Measurements from ENCODE around the gene TTLL10. TPM values are rescaled to one million over a fixed set of nuclear protein-coding genes. Genes with fewer than 3 reads are reported as not detected.

TTLL10 gene, protein sequence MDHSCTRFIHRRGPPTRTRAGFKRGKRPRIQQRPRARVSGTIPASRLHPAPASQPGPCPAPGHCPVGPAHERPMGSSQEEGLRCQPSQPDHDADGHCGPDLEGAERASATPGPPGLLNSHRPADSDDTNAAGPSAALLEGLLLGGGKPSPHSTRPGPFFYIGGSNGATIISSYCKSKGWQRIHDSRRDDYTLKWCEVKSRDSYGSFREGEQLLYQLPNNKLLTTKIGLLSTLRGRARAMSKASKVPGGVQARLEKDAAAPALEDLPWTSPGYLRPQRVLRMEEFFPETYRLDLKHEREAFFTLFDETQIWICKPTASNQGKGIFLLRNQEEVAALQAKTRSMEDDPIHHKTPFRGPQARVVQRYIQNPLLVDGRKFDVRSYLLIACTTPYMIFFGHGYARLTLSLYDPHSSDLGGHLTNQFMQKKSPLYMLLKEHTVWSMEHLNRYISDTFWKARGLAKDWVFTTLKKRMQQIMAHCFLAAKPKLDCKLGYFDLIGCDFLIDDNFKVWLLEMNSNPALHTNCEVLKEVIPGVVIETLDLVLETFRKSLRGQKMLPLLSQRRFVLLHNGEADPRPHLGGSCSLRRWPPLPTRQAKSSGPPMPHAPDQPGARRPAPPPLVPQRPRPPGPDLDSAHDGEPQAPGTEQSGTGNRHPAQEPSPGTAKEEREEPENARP
- not detected for total RNA-seq
- polyA plus RNA-seq: under 1 TPM; 0.27 to 0.45 TPM

DNA sequence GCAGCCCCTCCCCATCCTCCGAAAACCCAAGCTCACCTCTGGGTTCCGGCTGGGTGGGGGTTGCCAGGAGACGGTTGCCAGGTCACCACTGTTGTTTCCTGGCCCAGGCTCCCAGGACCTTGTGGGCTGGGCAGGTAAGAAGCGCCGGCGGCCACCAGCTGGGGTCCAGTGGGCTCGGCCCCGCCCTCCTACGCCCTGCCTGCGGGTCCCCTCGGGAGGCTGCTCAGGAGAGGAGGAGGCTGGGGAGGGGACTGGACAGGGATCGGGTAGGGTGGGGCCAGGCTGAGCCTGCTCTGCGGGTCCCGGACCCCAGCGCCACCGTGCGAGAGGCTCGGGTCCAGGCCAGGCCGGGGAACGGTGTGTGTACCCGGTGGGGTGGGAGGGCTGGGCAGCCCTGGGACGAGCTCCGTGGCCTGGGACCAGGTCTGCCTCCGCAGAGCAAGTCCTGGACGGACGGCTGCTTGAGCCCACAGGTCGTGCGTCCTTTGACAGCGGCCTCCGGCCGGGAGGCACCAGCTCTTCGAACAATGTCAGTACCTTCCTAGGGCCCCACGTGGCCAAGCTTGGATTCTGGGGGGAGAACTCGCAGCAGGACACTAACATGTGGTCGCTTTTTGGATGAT lies at the start of gene TTLL10:
TTLL10 (plus strand) TSS at position 88 of the 623 bp plus-strand sequence. CDS start 5,336 bp downstream, outside the sequence.
- peak within 1 kb of the TSS; percentile 43 for H3K27ac ChIP-seq (ENCODE audit: low read depth, low read length)
- intact Hi-C loops (cut with micrococcal nuclease): no loop called here
- peaks cover 7 to 37% (median 13%) of the 10 kb centered on the region in 4 donors for H3K4me1 Mint-ChIP-seq
- H3K4me3 Mint-ChIP-seq: peak within 1 kb of the TSS; percentile 4 to 48 (median 38)
- H3K36me3 ChIP-seq (ENCODE audit: insufficient read depth, low read length): no peaks in the 10 kb centered on the region
- peaks cover 47% of the 10 kb centered on the region for H3K4me1 ChIP-seq (ENCODE audit: insufficient read depth, low read length)
- peak; percentile 67 to 81 (median 71) for DNase-seq
- ChIA-PET POLR2A (ENCODE audit: partially characterized antibody) (interaction anchor here (1.0 kb wide), 1 partner anchor 205 kb away, joined by 4 read pairs; no protein-coding TSS in a partner anchor), CTCF (ENCODE audit: partially characterized antibody) (interaction anchor here (1.6 kb wide), 1 partner anchor 51 kb away, joined by 7 read pairs; no protein-coding TSS in a partner anchor)
- H3K27ac Mint-ChIP-seq: peak within 1 kb of the TSS in 5 of 7 donors; percentile 46 to 86 (median 73)
- peaks cover 0 to 2% (median 0%) of the 10 kb centered on the region in 8 donors for H3K9me3 Mint-ChIP-seq
- H3K27me3 Mint-ChIP-seq: peaks cover 2 to 8% of the 10 kb centered on the region in 2 donors
- H3K36me3 Mint-ChIP-seq: no peaks in the 10 kb centered on the region
- H3K9me3 ChIP-seq (ENCODE audit: control insufficient read depth in 1 of 2, low read length in 2 of 2): no peaks in the 10 kb centered on the region
- H3K27me3 ChIP-seq (ENCODE audit: insufficient read depth, low read length): no peaks in the 10 kb centered on the region
- no peak within 1 kb of the TSS for H3K4me3 ChIP-seq (ENCODE audit: low read length in 2 of 2)

DNA sequence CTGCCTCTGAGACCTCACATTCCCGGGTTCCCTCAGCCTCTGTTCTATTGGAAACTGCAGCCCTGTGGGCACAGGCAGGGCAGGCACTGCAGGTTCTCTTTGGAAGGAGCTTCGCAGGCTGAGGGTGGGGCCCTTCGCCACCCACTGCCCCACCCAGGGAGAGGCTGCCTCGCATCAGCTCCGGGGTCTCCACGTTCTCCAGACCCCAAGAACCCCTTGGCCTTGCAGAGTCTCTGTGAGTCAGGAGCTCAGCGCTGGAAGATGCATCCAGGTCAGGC lies 49.2 kb upstream of the TTLL10 start:
- Histone ChIP-seq H3K27ac (ENCODE audit: low read depth, low read length) (no peak overlapping the region), H3K36me3 (ENCODE audit: insufficient read depth, low read length) (no peaks in the 10 kb centered on the region), H3K27me3 (ENCODE audit: insufficient read depth, low read length) (no peaks in the 10 kb centered on the region), H3K4me3 (ENCODE audit: low read length in 2 of 2) (no peak overlapping the region), H3K4me1 (ENCODE audit: insufficient read depth, low read length) (peaks cover 6% of the 10 kb centered on the region), H3K9me3 (ENCODE audit: control insufficient read depth in 1 of 2, low read length in 2 of 2) (no peaks in the 10 kb centered on the region)
- no peak for DNase-seq
- intact Hi-C loops (cut with micrococcal nuclease): no loop called here
- ChIA-PET POLR2A (ENCODE audit: partially characterized antibody) (no interaction called here), CTCF (ENCODE audit: partially characterized antibody) (interaction anchor here (6.4 kb wide), 1 partner anchor 167 kb away, joined by 57 read pairs; no protein-coding TSS in a partner anchor)
- Mint-ChIP-seq H3K4me3 (peak overlapping the region in 1 of 8 donors; percentile 18), H3K27ac (no peak overlapping the region), H3K27me3 (no peaks in the 10 kb centered on the region), H3K4me1 (peaks cover 3 to 6% (median 6%) of the 10 kb centered on the region in 4 donors), H3K9me3 (no peaks in the 10 kb centered on the region), H3K36me3 (no peaks in the 10 kb centered on the region)

DNA sequence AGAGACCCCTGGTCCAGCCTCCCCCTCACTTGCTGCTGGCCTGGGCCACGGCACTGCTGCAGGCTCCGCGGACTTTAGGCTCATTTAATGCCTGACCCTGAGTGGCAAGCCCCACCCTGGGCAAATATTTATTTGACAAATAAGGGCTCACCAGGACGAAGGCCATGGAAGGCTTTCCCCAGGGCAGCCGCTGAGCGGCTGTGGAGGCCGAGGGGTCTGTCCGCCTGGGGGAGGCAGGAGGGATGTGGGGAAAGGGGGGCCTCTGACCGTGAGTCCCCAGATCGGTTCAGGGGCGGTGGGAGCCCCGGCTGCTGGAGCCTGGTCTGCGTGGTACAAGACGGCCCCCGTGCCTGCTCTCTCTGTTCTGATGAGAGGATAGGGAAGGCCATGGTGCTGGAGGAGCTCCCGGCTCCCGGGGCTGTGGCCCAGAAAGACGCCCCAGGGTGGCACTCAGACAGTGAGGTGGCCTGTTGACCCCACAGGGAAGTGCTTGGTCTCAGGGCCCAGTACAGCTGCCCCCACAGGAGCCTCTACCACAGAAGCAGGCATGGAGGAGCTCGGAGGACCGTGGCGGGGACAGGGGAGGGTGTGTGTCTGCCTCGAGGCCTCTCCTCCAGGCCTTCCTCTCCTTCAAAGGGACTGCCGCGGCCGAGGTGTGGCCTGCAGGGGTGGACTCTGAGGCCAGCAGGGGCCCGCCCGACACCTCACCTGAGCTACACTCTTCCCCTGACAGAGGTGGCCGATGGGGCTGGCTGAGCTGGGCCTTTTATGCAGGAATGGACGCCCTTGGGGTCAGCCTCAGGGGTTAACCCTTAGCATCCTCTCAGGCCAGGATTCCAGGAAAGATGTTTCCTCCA lies 48.7 kb upstream of the TTLL10 start:
- Mint-ChIP-seq H3K27ac (peak overlapping the region in 1 of 7 donors; percentile 57), H3K4me1 (peaks cover 3 to 6% (median 6%) of the 10 kb centered on the region in 4 donors), H3K4me3 (no peak overlapping the region), H3K9me3 (no peaks in the 10 kb centered on the region), H3K36me3 (no peaks in the 10 kb centered on the region), H3K27me3 (no peaks in the 10 kb centered on the region)
- Histone ChIP-seq H3K4me3 (ENCODE audit: low read length in 2 of 2) (no peak overlapping the region), H3K4me1 (ENCODE audit: insufficient read depth, low read length) (peaks cover 6% of the 10 kb centered on the region), H3K36me3 (ENCODE audit: insufficient read depth, low read length) (no peaks in the 10 kb centered on the region), H3K9me3 (ENCODE audit: control insufficient read depth in 1 of 2, low read length in 2 of 2) (no peaks in the 10 kb centered on the region), H3K27ac (ENCODE audit: low read depth, low read length) (no peak overlapping the region), H3K27me3 (ENCODE audit: insufficient read depth, low read length) (no peaks in the 10 kb centered on the region)
- ChIA-PET POLR2A (ENCODE audit: partially characterized antibody) (no interaction called here), CTCF (ENCODE audit: partially characterized antibody) (interaction anchor here (6.4 kb wide), 1 partner anchor 166 kb away, joined by 57 read pairs; no protein-coding TSS in a partner anchor)
- intact Hi-C loops (cut with micrococcal nuclease): no loop called here
- DNase-seq: no peak

DNA sequence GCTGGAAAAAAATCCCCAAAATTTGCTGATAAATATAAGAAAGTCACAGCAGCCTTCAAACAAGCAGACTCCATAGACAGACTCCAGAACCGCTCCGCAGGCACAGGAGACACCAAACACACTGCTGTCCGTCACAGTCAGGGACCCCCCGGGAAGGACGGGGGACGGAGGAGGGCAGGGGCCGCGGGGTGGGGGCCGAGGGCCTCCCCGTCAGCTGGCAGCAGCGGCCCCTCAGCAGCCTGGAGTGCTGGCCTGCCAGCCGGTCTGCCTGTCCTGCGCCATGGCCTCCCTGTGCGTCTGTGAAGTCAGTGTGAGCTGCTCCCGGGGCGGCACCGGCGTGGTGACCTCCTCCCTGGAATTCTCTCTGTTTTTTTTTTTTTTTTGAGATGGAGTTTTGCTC lies 47.7 kb upstream of the TTLL10 start:
- peaks cover 3 to 6% (median 6%) of the 10 kb centered on the region in 4 donors for H3K4me1 Mint-ChIP-seq
- H3K36me3 Mint-ChIP-seq: no peaks in the 10 kb centered on the region
- Histone ChIP-seq H3K27me3 (ENCODE audit: insufficient read depth, low read length) (no peaks in the 10 kb centered on the region), H3K27ac (ENCODE audit: low read depth, low read length) (no peak overlapping the region), H3K36me3 (ENCODE audit: insufficient read depth, low read length) (no peaks in the 10 kb centered on the region), H3K4me1 (ENCODE audit: insufficient read depth, low read length) (peaks cover 6% of the 10 kb centered on the region), H3K9me3 (ENCODE audit: control insufficient read depth in 1 of 2, low read length in 2 of 2) (no peaks in the 10 kb centered on the region), H3K4me3 (ENCODE audit: low read length in 2 of 2) (no peak overlapping the region)
- intact Hi-C loops (cut with micrococcal nuclease): no loop called here
- H3K27me3 Mint-ChIP-seq: no peaks in the 10 kb centered on the region
- ChIA-PET CTCF (ENCODE audit: partially characterized antibody) (interaction anchor here (6.4 kb wide), 1 partner anchor 165 kb away, joined by 57 read pairs; no protein-coding TSS in a partner anchor), POLR2A (ENCODE audit: partially characterized antibody) (interaction anchor here (0.6 kb wide), 1 partner anchor 318 kb away, joined by 4 read pairs; no protein-coding TSS in a partner anchor)
- H3K27ac Mint-ChIP-seq: peak overlapping the region in 1 of 7 donors; percentile 57
- H3K4me3 Mint-ChIP-seq: no peak overlapping the region
- H3K9me3 Mint-ChIP-seq: no peaks in the 10 kb centered on the region
- DNase-seq: no peak

DNA sequence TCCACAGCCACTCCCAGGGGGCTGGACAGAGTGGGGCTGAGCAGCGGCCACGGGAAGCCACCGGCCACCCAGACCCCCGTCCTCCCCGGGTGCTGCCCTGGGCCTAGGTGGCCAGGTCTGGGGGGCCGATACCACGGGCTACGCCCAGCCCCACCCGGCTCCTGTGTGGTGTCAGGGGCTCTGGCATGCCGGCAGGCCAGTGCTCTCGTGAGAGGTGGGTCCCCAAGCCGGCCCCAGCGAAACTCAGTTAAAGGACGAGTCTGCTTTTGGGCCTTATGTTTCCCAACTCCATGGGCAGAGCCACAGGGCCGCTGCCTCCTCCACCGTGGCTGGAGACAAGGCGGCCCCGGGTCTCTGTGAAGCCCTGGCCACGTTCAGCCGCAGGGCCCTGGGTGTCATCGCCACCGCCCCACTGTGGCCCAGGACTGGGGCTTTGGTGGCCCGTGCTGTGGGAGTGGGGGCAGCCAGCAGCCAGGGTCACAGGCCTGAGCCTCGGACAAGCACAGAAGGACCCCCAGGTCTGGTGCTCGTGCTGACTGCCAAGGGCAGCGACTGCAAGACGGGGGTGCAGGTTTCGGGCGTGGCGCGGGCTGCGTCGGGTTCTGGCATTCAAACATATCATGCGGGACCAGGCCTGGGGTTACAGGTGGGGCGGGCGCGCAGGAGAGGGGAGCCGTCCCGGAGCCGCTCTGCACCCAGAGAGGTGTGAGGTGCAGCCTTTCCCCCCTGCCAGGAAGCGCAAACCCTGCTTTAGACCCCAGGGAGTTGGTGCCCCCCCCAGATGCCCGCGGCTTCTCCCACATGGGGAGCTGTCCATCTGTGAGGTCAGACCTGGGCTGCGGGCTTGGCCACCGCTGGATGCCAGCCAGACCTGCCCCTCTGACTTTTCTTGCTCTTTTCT lies 45.9 kb upstream of the TTLL10 start:
- Histone ChIP-seq H3K36me3 (ENCODE audit: insufficient read depth, low read length) (no peaks in the 10 kb centered on the region), H3K4me1 (ENCODE audit: insufficient read depth, low read length) (no peaks in the 10 kb centered on the region), H3K9me3 (ENCODE audit: control insufficient read depth in 1 of 2, low read length in 2 of 2) (no peaks in the 10 kb centered on the region), H3K4me3 (ENCODE audit: low read length in 2 of 2) (no peak overlapping the region), H3K27me3 (ENCODE audit: insufficient read depth, low read length) (no peaks in the 10 kb centered on the region), H3K27ac (ENCODE audit: low read depth, low read length) (no peak overlapping the region)
- H3K4me3 Mint-ChIP-seq: no peak overlapping the region
- H3K36me3 Mint-ChIP-seq: no peaks in the 10 kb centered on the region
- H3K27me3 Mint-ChIP-seq: no peaks in the 10 kb centered on the region
- no peaks in the 10 kb centered on the region for H3K9me3 Mint-ChIP-seq
- CTCF ChIA-PET (ENCODE audit: partially characterized antibody): no interaction called here
- POLR2A ChIA-PET (ENCODE audit: partially characterized antibody): no interaction called here
- H3K27ac Mint-ChIP-seq: no peak overlapping the region
- peaks cover 5 to 6% (median 6%) of the 10 kb centered on the region in 4 donors for H3K4me1 Mint-ChIP-seq
- intact Hi-C loops (cut with micrococcal nuclease): no loop called here
- DNase-seq: no peak

DNA sequence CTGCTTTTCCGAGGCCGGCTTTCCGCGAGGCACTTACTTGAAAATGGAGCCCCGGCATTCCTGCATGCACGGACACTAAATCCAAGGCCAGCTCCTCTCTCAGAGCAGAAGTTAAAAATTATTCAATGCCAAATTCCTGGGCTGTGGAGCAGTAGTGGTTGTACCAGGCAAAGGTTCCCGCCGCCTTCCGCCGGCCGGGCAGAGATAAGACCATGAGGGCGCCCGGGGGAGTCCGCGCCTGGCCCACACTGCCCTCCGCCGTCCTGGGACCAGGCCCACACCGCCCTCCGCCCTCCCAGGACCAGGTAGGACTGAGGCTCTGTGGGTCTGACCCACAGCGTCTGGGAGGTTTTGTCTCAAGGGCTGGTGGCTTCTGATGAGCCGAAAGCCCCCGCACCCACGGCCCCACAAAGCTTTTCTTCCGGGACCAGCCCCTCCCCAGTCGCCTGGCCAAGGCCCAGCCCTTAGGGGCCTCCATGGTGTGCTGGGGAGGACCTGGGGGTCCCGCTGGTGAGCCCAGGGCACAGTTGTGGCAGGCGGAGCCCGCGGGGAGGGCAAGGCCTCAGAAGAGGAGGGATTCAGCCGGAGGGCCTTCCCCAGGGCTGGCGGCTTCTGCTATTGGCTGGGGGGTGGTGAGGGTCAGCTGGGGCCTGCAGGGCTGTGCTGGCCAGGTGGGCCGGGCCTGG lies 45.1 kb upstream of the TTLL10 start:
- Histone ChIP-seq H3K27me3 (ENCODE audit: insufficient read depth, low read length) (no peaks in the 10 kb centered on the region), H3K36me3 (ENCODE audit: insufficient read depth, low read length) (no peaks in the 10 kb centered on the region), H3K27ac (ENCODE audit: low read depth, low read length) (no peak overlapping the region), H3K4me1 (ENCODE audit: insufficient read depth, low read length) (no peaks in the 10 kb centered on the region), H3K4me3 (ENCODE audit: low read length in 2 of 2) (no peak overlapping the region), H3K9me3 (ENCODE audit: control insufficient read depth in 1 of 2, low read length in 2 of 2) (no peaks in the 10 kb centered on the region)
- no peak for DNase-seq
- Mint-ChIP-seq H3K36me3 (no peaks in the 10 kb centered on the region), H3K4me1 (peaks cover 2 to 4% (median 4%) of the 10 kb centered on the region in 4 donors), H3K9me3 (no peaks in the 10 kb centered on the region), H3K27ac (no peak overlapping the region), H3K4me3 (no peak overlapping the region), H3K27me3 (no peaks in the 10 kb centered on the region)
- CTCF ChIA-PET (ENCODE audit: partially characterized antibody): no interaction called here
- POLR2A ChIA-PET (ENCODE audit: partially characterized antibody): no interaction called here
- intact Hi-C loops (cut with micrococcal nuclease): no loop called here
